Stomach (tissue), 9 donors: ENCODE measurements around the gene CLEC16A. TPM values are rescaled to one million over a fixed set of nuclear protein-coding genes. Genes with fewer than 3 reads are reported as not detected.

ENCODE experiments used
- DNase-seq, 2 donors: peaks; one replicate each; pipeline versions ENCODE4 v3.0.0 to v3.0.0-alpha.2; 2013 to 2019
- H3K27ac ChIP-seq, 5 donors: fragments of 200-600 bp in 4 of 5; sonication (generic) in 4 of 5; one replicate each; pipeline ENCODE4 v1.5.1; 2013 to 2019; ENCODE audit warnings: mild to moderate bottlenecking in 1 of 5, moderate library complexity in 1 of 5
- H3K27me3 ChIP-seq, 3 donors: fragments of 200-600 bp; sonication (generic); one replicate each; pipeline ENCODE4 v1.5.1; 2017 to 2019; ENCODE audit warnings: mixed run types in 1 of 3
- H3K36me3 ChIP-seq, 4 donors: fragments of 200-600 bp; sonication (generic); 1 replicate in 3 of 4; 2 replicates in 1 of 4; pipeline ENCODE4 v1.5.1; 2016 to 2019
- H3K4me1 ChIP-seq, 4 donors: fragments of 200-600 bp; sonication (generic); one replicate each; pipeline ENCODE4 v1.5.1; 2016 to 2019
- H3K4me3 ChIP-seq, 4 donors: fragments of 200-600 bp; sonication (generic) in 3 of 4; one replicate each; pipeline ENCODE4 v1.5.1; 2016 to 2019; ENCODE audit warnings: mild to moderate bottlenecking in 1 of 4
- H3K9me3 ChIP-seq, 4 donors: fragments of 200-600 bp; sonication (generic); one replicate each; pipeline ENCODE4 v1.5.1; 2016 to 2019
- CTCF ChIP-seq, 7 experiments: fragments of 450-650 bp in 4 of 7; fragments of 200-600 bp in 3 of 7; sonication (generic) in 3 of 7; IDR thresholded peaks; one replicate each; pipeline ENCODE4 v1.5.1; 2016 to 2019; ENCODE audit warnings: antibody characterized with exemption in 7 of 7, control low read depth in 2 of 7, mild to moderate bottlenecking in 1 of 7
- EP300 ChIP-seq: sonication (generic); formaldehyde crosslinking; IDR thresholded peaks from one replicate; pipeline ENCODE4 v1.6.1; 2017; ENCODE audit warnings: antibody characterized with exemption
- POLR2A ChIP-seq, 4 donors: fragments of 450-650 bp; IDR thresholded peaks; one replicate each; pipeline ENCODE4 v1.6.1; 2016; ENCODE audit warnings: antibody characterized with exemption in 4 of 4, control low read depth in 2 of 4, mild to moderate bottlenecking in 1 of 4, moderate library complexity in 1 of 4
- POLR2AphosphoS5 ChIP-seq, 3 donors: sonication (generic); formaldehyde crosslinking; IDR thresholded peaks; one replicate each; pipeline ENCODE4 v1.6.1; 2016; ENCODE audit warnings: antibody characterized with exemption in 3 of 3
- WGBS, 5 donors: extraction: QIAGEN DNeasy Blood & Tissue Kit in 3 of 5; methylation state at CpG; one replicate each; pipeline versions ENCODE4 v1.1.5 to v1.1.7; 2013 to 2018; 5-methylcytosine and 5-hydroxymethylcytosine counted together
- intact Hi-C: fragments of 100-400 bp; cut with DNase I; formaldehyde crosslinking; loops from one replicate; pipeline ENCODE4 v1.15.1; 2023; ENCODE audit warnings: low total_unique reads
- polyA plus RNA-seq, 3 donors: library from polyadenylated mRNA; stranded (reverse); fragments of 200-250 nt; gene quantifications; one replicate each; pipeline ENCODE4 v1.2.3, GENCODE V29; 2013
- total RNA-seq, 5 donors: library from RNA; depleted of rRNA; stranded (reverse); fragments of >200 nt; gene quantifications; one replicate each; pipeline versions ENCODE4 v1.1.0 to v1.2.3, GENCODE V29; 2014 to 2016
- donor health status: healthy with polysubstance abuse.
- donor health status: Bipolar disorder and iron deficiency.
- donor health status: healthy.

Gene CLEC16A
- total and polyA plus RNA-seq, 8 donors, result 5.8 to 176 (median 21.8) TPM

DNA sequence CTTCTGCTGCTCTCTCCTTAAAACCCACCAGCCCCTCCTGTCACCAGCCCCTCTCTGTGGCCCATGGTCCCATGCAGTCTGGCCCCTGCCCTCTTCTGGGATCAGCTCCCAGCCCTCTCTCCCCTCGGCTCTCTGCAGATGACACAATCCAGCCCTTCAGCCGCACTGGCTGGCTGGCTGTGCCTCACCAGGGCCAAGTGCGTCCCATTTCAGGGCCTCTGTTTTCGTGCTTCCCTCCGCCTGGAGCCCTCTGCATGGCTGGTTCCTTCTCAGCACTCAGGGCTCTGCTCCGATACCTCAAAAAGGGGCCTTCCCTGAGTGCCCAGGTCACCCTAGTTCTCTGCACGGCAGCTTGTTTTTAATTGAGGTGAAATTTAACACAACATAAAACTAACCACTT, 187.3 kb downstream of the CLEC16A start:
- Histone ChIP-seq H3K9me3 (no peaks in the 10 kb centered on the region), H3K27me3 (no peaks in the 10 kb centered on the region), H3K4me1 (peaks cover 34 to 91% (median 58%) of the 10 kb centered on the region in 4 donors), H3K36me3 (peaks cover 0 to 9% (median 4%) of the 10 kb centered on the region in 4 donors), H3K27ac (peak overlapping the region in 4 of 5 donors; percentile 16 to 86 (median 66)), H3K4me3 (no peak overlapping the region)
- intact Hi-C loops, result no loop called here
- TF ChIP-seq CTCF (IDR thresholded peaks at IDR 0.05), result no peak
- TF ChIP-seq POLR2A (IDR thresholded peaks at IDR 0.05), result no peak
- no peak for TF ChIP-seq POLR2AphosphoS5 (IDR thresholded peaks at IDR 0.05)
- no peak for TF ChIP-seq EP300
- WGBS, 5 donors, result 75 to 84% (median 82%) methylated on average over 7 of the region's 7 CpGs
- DNase-seq, result peak in 1 of 2 donors; percentile 59

DNA sequence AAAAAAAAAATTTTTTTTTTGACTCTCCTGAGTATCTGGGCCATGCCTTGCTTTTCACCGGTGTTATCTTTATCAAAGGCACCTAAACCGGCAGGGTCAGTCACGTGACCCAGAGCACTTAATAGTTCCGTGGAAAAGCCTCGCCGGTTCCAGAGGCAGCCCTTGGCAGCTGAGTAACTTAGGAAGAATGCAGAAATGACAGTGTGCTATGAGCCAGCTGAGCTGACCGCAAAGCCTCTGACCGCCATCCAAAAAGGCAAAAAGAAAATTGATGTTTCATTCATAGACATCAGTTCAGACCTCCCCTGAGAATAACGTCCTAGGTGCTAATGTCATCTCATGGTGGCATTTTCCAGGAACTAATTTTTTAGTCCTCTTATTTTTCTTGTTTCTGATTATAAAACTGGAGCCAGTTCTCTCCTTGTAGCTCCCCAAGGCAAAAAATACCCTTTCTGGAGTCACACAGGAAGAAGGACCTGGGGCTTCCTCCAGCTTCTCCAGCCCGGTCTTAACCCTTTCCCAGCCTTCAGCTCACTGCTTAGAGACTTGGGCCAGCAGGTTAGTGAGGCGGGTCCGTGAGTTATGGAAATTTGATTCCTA, 189.1 kb downstream of the CLEC16A start:
- Histone ChIP-seq H3K27ac (peak overlapping the region; percentile 73 to 86 (median 81)), H3K27me3 (no peaks in the 10 kb centered on the region), H3K4me3 (no peak overlapping the region), H3K36me3 (peaks cover 0 to 10% (median 0%) of the 10 kb centered on the region in 4 donors), H3K9me3 (no peaks in the 10 kb centered on the region), H3K4me1 (peaks cover 27 to 79% (median 54%) of the 10 kb centered on the region in 4 donors)
- WGBS, 5 donors, result 20 to 30% (median 24%) methylated on average over 12 of the region's 12 CpGs
- intact Hi-C loops, result no loop called here
- TF ChIP-seq EP300 (no peak), POLR2AphosphoS5 (IDR thresholded peaks at IDR 0.05) (peak; percentile 64 to 92 (median 79))
- peak; percentile 90 to 94 for DNase-seq

DNA sequence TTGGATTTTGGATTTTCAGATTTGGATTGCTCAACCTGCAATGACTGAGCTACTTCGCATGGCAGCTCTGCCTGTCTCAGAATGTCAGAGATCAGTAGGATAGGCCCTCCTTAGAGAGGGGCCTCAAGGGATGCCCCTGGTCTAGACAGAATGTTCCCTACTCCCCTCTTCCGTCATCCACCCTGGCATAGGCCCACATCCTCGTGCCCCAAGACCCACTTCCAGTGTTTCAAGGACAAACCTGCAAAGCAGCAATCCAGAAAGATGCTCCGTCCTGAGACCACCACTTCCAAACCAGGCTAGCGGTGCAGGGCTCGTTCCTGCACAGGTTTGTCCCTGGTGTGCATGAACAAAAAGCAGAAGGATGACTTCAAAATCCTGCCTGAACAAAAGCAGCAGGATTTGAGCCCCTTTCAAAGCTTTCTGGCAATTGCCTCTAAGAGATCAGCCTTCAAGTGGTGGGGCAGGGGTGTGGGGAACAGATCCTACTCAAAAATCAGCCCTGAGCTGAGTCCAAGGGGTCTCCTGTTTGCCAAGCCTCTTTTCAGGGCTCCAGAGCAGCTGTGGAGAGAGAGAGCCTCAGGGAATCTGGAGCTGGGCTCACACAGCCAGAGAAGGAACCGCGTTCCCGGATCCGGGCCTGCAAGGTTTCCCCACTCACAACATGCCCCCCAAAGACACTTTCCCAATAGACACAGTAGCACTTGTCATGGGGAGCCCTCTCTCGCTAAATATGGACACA, 190.5 kb downstream of the CLEC16A start:
- no peaks in the 10 kb centered on the region for H3K27me3 ChIP-seq
- H3K4me3 ChIP-seq, result no peak overlapping the region
- no peak for DNase-seq
- 75 to 98% (median 92%) methylated on average over 11 of the region's 11 CpGs for whole genome bisulfite sequencing, 5 donors
- TF ChIP-seq CTCF (IDR thresholded peaks at IDR 0.05), result no peak
- no peak for TF ChIP-seq POLR2A (IDR thresholded peaks at IDR 0.05)
- TF ChIP-seq POLR2AphosphoS5 (IDR thresholded peaks at IDR 0.05), result no peak
- no peak for TF ChIP-seq EP300
- peaks cover 36 to 73% (median 53%) of the 10 kb centered on the region in 4 donors for H3K4me1 ChIP-seq
- H3K36me3 ChIP-seq, result peaks cover 0 to 10% (median 0%) of the 10 kb centered on the region in 4 donors
- intact Hi-C loops, result no loop called here
- H3K9me3 ChIP-seq, result no peaks in the 10 kb centered on the region
- H3K27ac ChIP-seq, result peak overlapping the region in 3 of 5 donors; percentile 81 to 86 (median 83)

DNA sequence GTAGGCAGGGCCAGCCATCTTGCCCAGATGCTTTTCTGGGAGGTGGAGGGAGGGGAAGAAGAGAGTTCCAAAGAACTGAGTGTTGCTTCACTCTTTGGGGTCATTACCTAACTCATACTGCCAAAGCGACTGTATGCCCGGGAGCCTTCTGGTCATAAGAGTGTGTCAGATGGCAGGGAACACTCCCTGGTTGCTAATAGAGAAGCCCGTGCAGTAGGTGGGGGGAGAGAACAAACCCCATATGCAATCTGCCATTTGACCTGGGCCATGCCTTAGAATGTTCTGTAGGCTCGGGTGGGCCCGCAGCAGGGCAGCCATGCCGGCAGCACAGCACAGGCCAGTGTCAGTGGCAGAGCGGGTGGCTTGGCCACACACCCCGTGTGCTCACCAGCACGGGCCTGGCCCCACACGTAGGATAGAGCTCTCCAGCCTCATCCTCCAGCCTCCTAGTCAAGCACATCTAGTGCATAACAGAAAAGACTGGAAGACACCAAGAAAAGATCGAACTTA, 191.2 kb downstream of the CLEC16A start:
- H3K4me3 ChIP-seq, result no peak overlapping the region
- WGBS, 5 donors, result 81 to 89% (median 87%) methylated on average over 7 to 11 of the region's 11 CpGs
- H3K36me3 ChIP-seq, result peaks cover 0 to 10% (median 0%) of the 10 kb centered on the region in 4 donors
- H3K27me3 ChIP-seq, result no peaks in the 10 kb centered on the region
- no peak for DNase-seq
- intact Hi-C loops, result no loop called here
- H3K27ac ChIP-seq, result peak overlapping the region in 2 of 5 donors; percentile 40 to 86
- peaks cover 36 to 68% (median 52%) of the 10 kb centered on the region in 4 donors for H3K4me1 ChIP-seq
- TF ChIP-seq CTCF (IDR thresholded peaks at IDR 0.05) (no peak), EP300 (no peak), POLR2AphosphoS5 (IDR thresholded peaks at IDR 0.05) (peak in 2 of 3 donors; percentile 9 to 35), POLR2A (IDR thresholded peaks at IDR 0.05) (no peak)
- no peaks in the 10 kb centered on the region for H3K9me3 ChIP-seq
